GM10266 (cell line): Measurements from ENCODE around the gene NKX1-2.

Source experiments
- DNase-seq: peaks from one replicate; pipeline ENCODE4 v3.0.0; 2012; ENCODE audit errors: extremely low spot score
- TF ChIP-seq, protein P1 (sequence below): IDR thresholded peaks from 2 replicates; pipeline ENCODE4 v1.5.1; 2012; ENCODE audit warnings: mild to moderate bottlenecking, low read depth; ENCODE audit not compliant: control insufficient read depth, insufficient read depth; ENCODE audit errors: missing control alignments

Gene NKX1-2

DNA sequence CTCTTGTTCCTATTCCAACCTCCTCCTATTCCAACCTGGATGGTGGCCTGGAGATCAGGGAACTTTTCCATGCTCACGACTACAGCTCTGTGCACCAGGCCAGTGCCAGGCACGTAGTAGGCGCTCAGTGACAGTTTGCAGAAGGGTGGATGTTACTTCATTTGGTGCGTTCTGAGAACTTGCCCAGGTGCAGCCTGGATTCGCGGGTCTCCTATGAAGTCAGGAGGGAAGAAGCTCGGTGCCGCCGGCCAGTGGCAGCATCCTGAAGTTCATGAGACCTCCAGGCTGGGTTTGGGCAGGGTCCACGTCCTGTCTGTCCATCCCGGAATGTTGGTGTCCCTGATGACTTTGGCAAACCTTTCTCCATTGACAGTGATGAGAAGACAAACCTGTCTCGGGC, 33.0 kb upstream of the NKX1-2 start:
- DNase-seq: no peak
- TF ChIP-seq, protein P1, sequence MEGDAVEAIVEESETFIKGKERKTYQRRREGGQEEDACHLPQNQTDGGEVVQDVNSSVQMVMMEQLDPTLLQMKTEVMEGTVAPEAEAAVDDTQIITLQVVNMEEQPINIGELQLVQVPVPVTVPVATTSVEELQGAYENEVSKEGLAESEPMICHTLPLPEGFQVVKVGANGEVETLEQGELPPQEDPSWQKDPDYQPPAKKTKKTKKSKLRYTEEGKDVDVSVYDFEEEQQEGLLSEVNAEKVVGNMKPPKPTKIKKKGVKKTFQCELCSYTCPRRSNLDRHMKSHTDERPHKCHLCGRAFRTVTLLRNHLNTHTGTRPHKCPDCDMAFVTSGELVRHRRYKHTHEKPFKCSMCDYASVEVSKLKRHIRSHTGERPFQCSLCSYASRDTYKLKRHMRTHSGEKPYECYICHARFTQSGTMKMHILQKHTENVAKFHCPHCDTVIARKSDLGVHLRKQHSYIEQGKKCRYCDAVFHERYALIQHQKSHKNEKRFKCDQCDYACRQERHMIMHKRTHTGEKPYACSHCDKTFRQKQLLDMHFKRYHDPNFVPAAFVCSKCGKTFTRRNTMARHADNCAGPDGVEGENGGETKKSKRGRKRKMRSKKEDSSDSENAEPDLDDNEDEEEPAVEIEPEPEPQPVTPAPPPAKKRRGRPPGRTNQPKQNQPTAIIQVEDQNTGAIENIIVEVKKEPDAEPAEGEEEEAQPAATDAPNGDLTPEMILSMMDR: no peak

DNA sequence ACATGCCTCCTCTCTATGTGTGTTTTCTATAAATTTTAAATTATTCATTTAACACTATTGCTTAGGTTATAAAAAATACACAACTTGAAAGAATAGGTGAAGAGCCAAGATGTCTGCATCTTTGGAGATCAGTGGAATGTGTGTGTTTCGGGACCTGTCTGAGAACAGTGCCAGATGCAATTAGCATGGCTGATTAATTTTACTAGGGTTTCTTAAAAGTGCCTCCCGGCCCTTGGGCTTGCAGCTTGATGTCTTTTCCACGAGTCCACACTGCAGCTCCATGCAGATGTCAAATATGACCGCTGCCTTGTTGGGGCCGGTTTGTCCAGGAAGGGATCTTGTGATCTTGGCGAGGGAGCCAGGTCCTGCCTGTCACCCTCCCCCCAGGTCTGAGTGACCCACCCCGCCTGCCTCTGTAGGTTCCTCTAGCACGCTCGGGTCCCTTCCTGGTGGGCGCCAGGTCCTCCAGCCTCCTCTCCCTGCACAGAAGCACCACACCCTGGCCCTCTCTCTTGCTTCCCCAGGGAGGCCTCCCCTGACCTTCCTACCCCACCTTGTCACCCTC, 32.5 kb upstream of the NKX1-2 start:
- DNase-seq: no peak
- TF ChIP-seq, protein P1: no peak

DNA sequence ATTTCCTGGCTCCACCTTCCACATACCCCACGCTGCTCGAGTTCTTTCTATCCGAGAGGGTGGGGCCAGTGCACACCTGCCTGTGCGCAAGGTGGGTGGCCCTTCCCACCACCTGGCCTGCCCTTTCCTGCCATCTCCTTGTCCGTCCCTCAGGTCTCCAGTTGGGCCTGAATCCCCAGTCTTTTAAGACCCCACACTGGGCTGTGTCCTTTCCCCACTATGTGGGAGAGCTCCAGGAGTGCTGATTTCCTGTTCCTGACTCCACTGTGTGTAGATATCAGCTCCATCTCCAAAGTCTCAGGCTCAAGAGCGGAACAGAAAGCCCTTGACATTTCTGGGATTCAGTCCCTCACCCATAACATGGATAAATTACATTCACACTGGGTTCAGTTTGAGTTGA, 31.9 kb upstream of the NKX1-2 start:
- DNase-seq: no peak
- TF ChIP-seq, protein P1: no peak

DNA sequence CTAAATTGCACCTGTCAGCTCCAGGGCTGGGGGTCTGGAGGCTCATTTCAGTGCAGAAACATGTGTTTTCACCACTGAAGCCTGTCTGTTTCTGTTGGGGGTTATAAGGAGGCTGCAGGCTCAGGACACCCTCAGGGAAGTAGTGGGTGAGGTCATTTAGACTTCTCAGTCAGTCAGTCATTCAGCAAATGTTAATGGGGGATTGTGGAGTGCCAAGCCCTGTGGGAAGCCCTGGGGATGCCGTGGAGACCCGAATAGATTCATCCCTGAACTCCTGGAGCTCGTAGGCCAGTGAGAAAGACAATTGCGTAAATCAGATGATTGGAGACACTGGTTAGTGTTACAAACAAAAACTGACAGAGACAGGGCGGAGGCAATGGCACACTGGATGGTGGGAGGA, 31.0 kb upstream of the NKX1-2 start:
- DNase-seq: no peak
- TF ChIP-seq, protein P1: no peak

GRCh38 chr10:124478515-124478914, 28.7 kb upstream of the NKX1-2 start:
- TF ChIP-seq, protein P1: no peak
- no peak for DNase-seq

DNA sequence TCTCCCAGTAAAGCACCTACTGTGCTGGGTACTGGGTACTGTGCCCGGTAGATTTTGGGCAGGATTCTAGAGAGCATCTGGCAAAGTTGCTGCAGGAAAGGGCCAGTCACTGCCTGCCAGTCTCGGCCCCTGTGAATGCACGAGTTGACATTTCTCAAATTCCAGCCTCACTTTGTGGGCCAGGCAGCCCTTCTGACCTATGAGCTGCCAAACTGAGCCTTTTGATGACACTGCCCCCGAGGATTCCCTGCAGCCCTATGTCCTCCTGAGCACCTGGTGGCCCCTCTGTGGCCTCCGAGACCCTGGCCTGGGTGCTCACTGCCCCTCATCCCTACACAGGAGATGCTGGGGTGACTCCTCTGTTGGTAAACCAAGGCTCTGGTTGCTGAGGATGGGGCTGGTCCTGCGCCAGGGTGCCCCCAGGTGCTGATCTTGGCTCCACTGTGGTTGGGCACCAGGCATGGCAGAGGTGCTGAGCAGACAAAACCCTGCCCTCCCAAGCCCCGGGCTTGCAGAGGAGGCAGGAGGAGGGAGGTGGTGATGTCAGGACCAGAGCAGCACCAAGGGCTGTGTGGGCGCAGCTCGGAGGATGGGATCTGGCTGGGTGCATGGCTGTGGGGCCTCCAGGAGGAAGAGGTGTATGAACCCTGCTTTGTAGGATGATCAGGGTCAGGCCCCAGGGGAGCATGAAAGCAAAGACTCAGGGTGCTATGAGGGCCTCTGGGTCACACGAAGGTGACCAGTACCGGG, 28.0 kb upstream of the NKX1-2 start:
- TF ChIP-seq, protein P1: no peak
- no peak for DNase-seq

DNA sequence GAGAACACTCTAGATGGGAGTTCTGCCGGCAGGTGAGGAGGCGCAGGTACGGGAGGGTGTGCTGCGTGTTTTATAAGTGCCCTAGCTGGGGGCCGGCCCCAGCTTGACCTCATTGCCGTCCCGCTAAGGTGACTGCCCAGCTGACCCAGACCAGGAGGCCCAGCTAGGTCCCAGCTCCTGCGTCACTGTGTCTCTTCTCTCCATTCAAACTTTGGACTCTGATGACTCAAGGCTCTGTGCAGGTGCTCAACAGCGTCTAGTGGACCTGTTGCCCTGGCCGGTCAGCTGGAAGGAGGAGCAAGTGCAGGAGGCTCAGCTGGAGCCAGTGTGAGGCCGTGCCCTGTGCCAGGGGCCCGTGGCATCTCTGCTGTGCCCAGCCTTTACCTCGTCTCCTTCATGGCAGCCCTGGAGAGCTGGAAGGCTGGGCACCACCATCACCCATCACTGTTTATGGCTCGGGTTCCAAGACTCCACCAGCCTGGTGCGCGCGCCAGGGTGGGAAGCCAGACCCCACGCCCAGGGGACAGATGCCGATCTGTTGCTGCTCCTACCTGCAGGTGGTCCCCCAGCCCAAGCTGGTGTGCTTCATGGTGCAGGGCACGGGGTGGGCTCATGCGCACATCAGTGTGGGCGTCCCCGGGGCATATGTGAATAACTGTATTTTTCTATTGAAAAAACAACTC, 26.3 kb upstream of the NKX1-2 start:
- no peak for DNase-seq

More for the DNA sequence above, 26.3 kb upstream of the NKX1-2 start:
- TF ChIP-seq, protein P1: no peak
